Activated CD8-positive, alpha-beta memory T cell treated with anti-CD3 and anti-CD28 coated beads, Interleukin-2, amount 50 U/mL, for 48 hours (primary cell): ENCODE data around the gene NBPF3.
"Not testable (repeated sequence)": the region's sequence is repeated elsewhere in the genome, so short reads cannot be mapped to it uniquely, and the experiment has no call there.

Experiments used
- DNase-seq: peaks from one replicate; pipeline ENCODE4 v3.0.0-alpha.2; 2020

NBPF3 gene

GRCh38 chr1:21439721-21440629 is at the start of gene NBPF3:
Gene NBPF3 (plus strand): TSS chr1:21440137. CDS start chr1:21445087, 4,950 bp downstream.
- peak; percentile 92 for DNase-seq

GRCh38 chr1:21391497-21391896 is 48.4 kb upstream of the NBPF3 start:
- DNase-seq = no peak

- no peak for DNase-seq
Measured at GRCh38 chr1:21392587-21393263, 47.2 kb upstream of the NBPF3 start.

DNA sequence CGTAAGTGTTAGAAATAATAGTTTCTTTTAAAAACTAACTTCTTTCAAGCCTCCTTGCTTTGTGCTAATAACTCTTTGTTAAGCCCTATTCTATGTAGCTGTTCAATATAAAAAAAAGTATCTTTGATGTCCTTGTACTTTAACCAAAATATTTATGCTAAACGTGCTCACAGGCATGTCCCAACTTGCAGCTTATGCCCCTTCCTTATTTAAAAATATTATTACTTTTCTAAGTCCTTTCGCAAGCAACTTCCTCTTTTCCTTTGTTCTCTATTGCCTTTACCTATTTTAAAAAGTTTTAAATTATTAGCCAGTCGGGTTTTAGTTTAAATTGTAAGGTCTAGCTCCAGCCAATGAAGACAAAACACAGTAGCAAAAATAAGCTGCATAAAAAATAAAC is 43.4 kb upstream of the NBPF3 start:
- DNase-seq = no peak

GRCh38 chr1:21397813-21398188 is 42.1 kb upstream of the NBPF3 start:
- DNase-seq = peak; percentile 63

- not testable (repeated sequence) for DNase-seq
Measured at GRCh38 chr1:21401726-21402346, 38.1 kb upstream of the NBPF3 start.

- DNase-seq = no peak
Measured at GRCh38 chr1:21406659-21407058, 33.3 kb upstream of the NBPF3 start.

GRCh38 chr1:21409897-21410296 is 30.0 kb upstream of the NBPF3 start:
- DNase-seq = not testable (repeated sequence)

DNA sequence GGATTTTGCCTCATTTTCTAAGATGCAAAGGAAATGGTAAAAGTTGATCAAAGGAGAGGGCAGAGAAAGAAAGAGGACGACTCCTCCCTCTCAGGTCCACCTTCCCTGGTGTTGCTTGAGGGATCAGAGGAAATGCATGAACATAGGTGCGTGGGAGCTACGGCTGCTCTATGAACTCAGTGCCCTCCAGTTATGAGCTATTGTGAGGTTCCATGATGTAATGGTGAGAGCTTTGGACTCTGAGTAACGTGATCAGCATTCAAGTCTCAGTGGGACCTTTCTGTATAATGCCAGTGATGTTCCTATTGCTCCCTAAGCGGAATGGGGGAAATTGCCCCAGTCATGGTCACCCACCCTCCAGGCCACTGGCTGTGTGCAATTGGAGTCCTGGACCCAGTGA is 25.9 kb upstream of the NBPF3 start:
- no peak for DNase-seq

DNA sequence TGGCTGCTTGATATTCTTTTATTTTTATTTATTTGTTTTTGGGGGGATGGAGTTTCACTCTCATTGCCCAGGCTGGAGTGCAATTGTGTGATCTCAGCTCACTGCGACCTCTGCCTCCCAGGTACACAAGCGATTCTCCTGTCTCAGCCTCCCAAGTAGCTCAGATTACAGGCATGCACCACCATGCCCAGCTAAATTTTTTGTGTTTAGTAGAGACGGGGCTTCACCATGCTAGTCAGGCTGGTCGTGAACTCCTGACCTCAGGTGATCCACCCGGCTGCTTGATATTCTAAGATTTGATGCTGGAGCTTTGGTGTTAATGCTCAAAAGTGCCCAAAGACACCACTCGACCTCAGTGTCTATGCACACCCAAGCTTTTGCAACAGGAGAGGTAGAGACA is 19.6 kb upstream of the NBPF3 start:
- not testable (repeated sequence) for DNase-seq

GRCh38 chr1:21421307-21421706 is 18.6 kb upstream of the NBPF3 start:
- not testable (repeated sequence) for DNase-seq

DNA sequence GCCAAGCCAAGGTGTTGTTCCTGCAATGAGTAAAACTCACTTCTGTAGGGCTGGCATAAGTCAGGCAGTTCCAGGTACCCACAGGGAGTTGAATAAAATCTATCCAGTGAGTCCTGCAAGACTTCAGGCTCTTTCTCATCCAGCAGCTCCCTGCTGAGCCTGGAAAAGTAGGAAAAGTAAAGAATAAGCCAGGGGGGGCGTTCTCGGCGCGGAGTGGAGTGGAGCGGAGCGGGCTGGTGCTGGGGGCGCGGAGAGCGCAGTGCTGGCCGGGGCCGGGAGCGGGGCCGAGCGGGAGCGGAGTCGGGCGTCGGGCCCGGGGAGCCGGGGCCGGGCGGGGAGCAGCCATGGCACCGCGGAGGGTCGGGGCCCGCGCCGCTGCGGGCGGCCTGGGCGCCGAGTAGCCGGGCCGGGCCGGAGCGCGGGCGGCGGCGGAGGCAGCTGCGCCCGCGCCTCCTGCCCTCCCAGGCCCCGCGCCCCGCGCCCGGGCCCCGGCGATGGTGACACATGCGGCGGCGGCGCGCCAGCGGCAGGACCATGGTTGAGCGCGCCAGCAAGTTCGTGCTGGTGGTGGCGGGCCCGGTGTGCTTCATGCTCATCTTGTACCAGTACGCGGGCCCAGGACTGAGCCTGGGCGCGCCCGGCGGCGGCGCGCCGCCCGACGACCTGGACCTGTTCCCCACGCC is 12.0 kb upstream of the NBPF3 start:
- DNase-seq = not testable (repeated sequence)

DNA sequence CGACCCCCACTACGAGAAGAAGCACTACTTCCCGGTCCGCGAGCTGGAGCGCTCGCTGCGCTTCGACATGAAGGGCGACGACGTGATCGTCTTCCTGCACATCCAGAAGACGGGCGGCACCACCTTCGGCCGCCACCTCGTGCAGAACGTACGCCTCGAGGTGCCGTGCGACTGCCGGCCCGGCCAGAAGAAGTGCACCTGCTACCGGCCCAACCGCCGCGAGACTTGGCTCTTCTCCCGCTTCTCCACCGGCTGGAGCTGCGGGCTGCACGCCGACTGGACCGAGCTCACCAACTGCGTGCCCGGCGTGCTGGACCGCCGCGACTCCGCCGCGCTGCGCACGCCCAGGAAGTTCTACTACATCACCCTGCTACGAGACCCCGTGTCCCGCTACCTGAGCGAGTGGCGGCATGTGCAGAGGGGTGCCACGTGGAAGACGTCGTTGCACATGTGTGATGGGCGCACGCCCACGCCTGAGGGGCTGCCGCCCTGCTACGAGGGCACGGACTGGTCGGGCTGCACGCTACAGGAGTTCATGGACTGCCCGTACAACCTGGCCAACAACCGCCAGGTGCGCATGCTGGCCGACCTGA is 11.4 kb upstream of the NBPF3 start:
- DNase-seq = not testable (repeated sequence)

- not testable (repeated sequence) for DNase-seq
Measured at GRCh38 chr1:21429210-21429609, 10.7 kb upstream of the NBPF3 start.

GRCh38 chr1:21430875-21431274 is 9.1 kb upstream of the NBPF3 start:
- DNase-seq = not testable (repeated sequence)

DNA sequence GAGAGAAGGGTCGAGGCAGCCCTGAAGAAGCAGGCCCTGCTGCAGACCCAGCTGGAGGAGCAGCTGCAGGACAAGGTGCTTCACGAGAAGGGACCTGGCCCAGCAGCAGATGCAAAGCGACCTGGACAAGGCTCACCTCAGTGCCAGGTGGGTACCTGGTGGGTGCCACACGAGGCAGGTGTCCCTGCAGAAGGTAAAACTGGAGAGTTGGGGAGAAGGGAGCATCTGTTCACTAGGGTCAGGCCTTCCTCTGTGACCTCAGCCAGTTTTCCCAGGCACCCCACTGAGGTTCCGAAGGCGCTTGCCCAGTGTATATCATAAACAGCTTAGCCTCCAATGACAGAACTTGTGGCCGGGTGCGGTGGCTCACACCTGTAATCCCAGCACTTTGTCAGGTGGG is 5.5 kb upstream of the NBPF3 start:
- no peak for DNase-seq

DNA sequence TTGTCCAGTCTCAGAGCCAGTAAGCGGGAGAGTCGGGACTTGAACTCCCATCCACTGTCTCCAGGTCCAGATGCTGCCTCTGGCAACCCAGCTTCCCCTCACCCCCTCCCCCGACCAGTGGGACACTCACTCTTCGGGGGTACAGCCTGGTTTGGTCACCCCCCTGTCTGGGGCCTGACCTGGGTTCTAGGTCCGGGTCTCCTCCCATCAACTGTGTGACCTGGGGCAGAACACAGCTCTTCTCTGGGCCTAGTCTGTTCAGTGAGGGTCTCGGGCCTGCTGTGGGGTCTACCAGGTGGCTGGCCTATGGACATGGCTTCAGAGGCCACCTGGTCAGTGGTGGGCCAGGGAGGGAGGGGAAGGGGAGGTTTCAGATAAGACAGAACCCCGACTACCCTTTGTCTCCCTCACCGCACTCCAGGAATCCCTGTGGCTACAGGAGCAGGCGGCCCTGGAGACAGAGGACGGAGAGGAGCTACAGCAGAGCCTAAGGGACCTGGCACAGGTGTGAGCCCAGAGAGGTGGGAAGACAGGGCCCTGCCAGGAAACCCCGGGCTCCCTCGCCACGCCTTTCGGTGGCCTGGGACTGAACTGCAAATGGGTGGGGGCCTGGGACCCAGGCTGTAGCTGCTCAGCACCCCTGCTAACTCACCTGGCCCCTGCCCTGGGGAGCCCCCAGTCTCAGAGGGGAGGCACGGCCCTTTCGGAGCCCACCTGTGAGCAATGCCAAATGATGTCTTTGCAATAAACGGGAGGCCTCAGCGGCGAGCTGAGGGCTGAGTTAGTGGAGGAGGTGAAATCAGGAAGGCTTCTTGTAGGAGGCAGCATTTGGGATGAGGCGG is 4.1 kb upstream of the NBPF3 start:
- DNase-seq = no peak

- no peak for DNase-seq
Measured at GRCh38 chr1:21436488-21437340, 3.2 kb upstream of the NBPF3 start.

- DNase-seq = no peak
Measured at GRCh38 chr1:21437341-21437640, 2.6 kb upstream of the NBPF3 start.

DNA sequence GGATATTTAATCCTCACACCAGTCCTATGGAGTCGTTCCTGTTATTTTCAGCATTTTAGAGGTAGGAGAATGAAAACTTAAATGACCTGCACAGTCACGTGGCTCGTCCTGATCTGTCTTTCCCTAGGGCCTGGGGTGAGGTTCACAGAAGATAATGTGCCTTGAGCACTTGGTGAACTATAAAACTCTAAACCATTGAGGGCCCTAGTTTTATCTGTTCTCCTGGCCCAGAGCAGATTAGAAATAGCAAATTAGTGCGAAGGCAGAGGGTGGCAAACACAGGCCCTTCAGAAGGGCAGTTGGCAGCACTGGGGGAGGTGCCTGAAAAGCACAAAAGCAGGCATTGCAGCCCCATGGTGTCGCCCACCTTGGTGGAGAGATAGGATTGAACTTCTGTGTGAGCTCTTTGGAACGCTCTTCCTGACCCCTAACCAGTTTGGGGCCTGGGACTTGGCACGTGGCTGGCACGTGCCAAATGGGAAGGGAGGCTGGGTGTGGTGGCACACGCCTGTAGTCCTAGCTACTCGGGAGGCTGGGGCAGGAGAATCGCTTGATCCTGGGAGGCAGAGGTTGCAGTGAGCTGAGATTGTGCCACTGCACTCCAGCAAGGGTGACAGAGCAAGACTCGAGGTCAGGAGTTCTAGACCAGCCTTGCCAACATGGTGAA is 1.2 kb upstream of the NBPF3 start:
- DNase-seq = not testable (repeated sequence)
